ENCODE measurements around the gene DIP2B.
A peak's percentile ranks its signal among the peaks of the same experiment; 100 is the strongest.
"Not testable (repeated sequence)": the region's sequence is repeated elsewhere in the genome, so short reads cannot be mapped to it uniquely, and the experiment has no call there.

DIP2B gene

GRCh38 chr12:50739611-50740010 lies 234.8 kb downstream of the DIP2B start:
- no peak for DNase-seq

- DNase-seq: no peak
Measured at GRCh38 chr12:50740307-50740706, 235.5 kb downstream of the DIP2B start.

GRCh38 chr12:50742776-50743175 lies 238.0 kb downstream of the DIP2B start:
- no peak for DNase-seq

GRCh38 chr12:50745861-50746260 lies 241.1 kb downstream of the DIP2B start:
- no peak for DNase-seq

GRCh38 chr12:50746431-50746830 lies 241.6 kb downstream of the DIP2B start:
- DNase-seq: no peak

GRCh38 chr12:50747817-50748216 lies 243.0 kb downstream of the DIP2B start:
- no peak for DNase-seq

GRCh38 chr12:50749459-50749882 lies 244.7 kb downstream of the DIP2B start:
- DNase-seq: no peak

GRCh38 chr12:50750366-50750765 lies 245.6 kb downstream of the DIP2B start:
- DNase-seq: no peak

- no peak for DNase-seq
Measured at GRCh38 chr12:50751948-50752721, 247.3 kb downstream of the DIP2B start.

GRCh38 chr12:50753232-50753769 lies 248.5 kb downstream of the DIP2B start:
- no peak for DNase-seq

- peak; percentile 79 for DNase-seq
Measured at GRCh38 chr12:50763639-50764285, 259.0 kb downstream of the DIP2B start, which contains the start of gene ATF1. Gene ATF1 (plus strand): TSS chr12:50764101. CDS start chr12:50780146, 16,045 bp downstream.

GRCh38 chr12:50764286-50765094 lies 259.7 kb downstream of the DIP2B start:
- no peak for DNase-seq

GRCh38 chr12:50765095-50765911 lies 260.5 kb downstream of the DIP2B start:
- no peak for DNase-seq

- DNase-seq: no peak
Measured at GRCh38 chr12:50768391-50768790, 263.6 kb downstream of the DIP2B start.

GRCh38 chr12:50768813-50769212 lies 264.0 kb downstream of the DIP2B start:
- not testable (repeated sequence) for DNase-seq

GRCh38 chr12:50771409-50771808 lies 266.6 kb downstream of the DIP2B start:
- no peak for DNase-seq

GRCh38 chr12:50772470-50772869 lies 267.7 kb downstream of the DIP2B start:
- DNase-seq: no peak

GRCh38 chr12:50772877-50773276 lies 268.1 kb downstream of the DIP2B start:
- DNase-seq: no peak

GRCh38 chr12:50775251-50775650 lies 270.5 kb downstream of the DIP2B start:
- no peak for DNase-seq

GRCh38 chr12:50776749-50777728 lies 272.3 kb downstream of the DIP2B start:
- DNase-seq: no peak
